PFSK-1 (cell line): ENCODE results near the gene TTC34.

ENCODE experiments used
- FOXP2 ChIP-seq: optimal IDR thresholded peaks from 2 replicates; pipeline ENCODE3; 2011; ENCODE audit warnings: borderline replicate concordance, control low read depth, inconsistent platforms; ENCODE audit not compliant: insufficient read depth; ENCODE audit errors: extremely low read length, extremely low read depth
- POLR2AphosphoS5 ChIP-seq: IDR thresholded peaks from 2 replicates; pipeline ENCODE4 v1.6.1; 2012; ENCODE audit warnings: low read depth, mild to moderate bottlenecking, control low read depth, low read length, moderate library complexity
- REST ChIP-seq, 2 experiments: IDR thresholded peaks; 2 replicates each; pipeline versions ENCODE4 v1.6.1 to v1.8.0; 2011 to 2012; ENCODE audit warnings: low read depth in 2 of 2, low read length in 2 of 2, control low read depth in 1 of 2, inconsistent platforms in 1 of 2, mild to moderate bottlenecking in 1 of 2, moderate library complexity in 1 of 2; ENCODE audit not compliant: insufficient read depth in 1 of 2
- SIN3A ChIP-seq: IDR thresholded peaks from 2 replicates; pipeline ENCODE4 v1.6.1; 2012; ENCODE audit warnings: mild to moderate bottlenecking, low read length, moderate library complexity, borderline replicate concordance; ENCODE audit not compliant: insufficient read depth
- TAF1 ChIP-seq: IDR thresholded peaks from 2 replicates; pipeline ENCODE4 v1.6.1; 2012; ENCODE audit warnings: low read length, control low read depth, borderline replicate concordance; ENCODE audit not compliant: insufficient read depth

Gene TTC34

GRCh38 chr1:2602866-2603520 lies 198.5 kb downstream of the TTC34 start:
- TF ChIP-seq POLR2AphosphoS5 (no peak), SIN3A (no peak), TAF1 (no peak), REST (IDR thresholded peaks at IDR 0.05; ENCODE audit: insufficient read depth in 1 of 2, low read depth in 2 of 2, low read length in 2 of 2) (no peak), FOXP2 (no peak)

GRCh38 chr1:2602311-2602835 lies 199.1 kb downstream of the TTC34 start:
- no peak for TF ChIP-seq REST (IDR thresholded peaks at IDR 0.05; ENCODE audit: insufficient read depth in 1 of 2, low read depth in 2 of 2, low read length in 2 of 2)
- no peak for TF ChIP-seq POLR2AphosphoS5

- no peak for TF ChIP-seq REST (IDR thresholded peaks at IDR 0.05; ENCODE audit: insufficient read depth in 1 of 2, low read depth in 2 of 2, low read length in 2 of 2)
- TF ChIP-seq TAF1 = no peak
- TF ChIP-seq POLR2AphosphoS5 = no peak
- TF ChIP-seq SIN3A = no peak
- TF ChIP-seq FOXP2 = no peak
Measured at GRCh38 chr1:2601721-2602303, 199.7 kb downstream of the TTC34 start.

- TF ChIP-seq FOXP2 = no peak
- TF ChIP-seq POLR2AphosphoS5 = no peak
- TF ChIP-seq REST (IDR thresholded peaks at IDR 0.05; ENCODE audit: insufficient read depth in 1 of 2, low read depth in 2 of 2, low read length in 2 of 2) = no peak
- TF ChIP-seq SIN3A = no peak
- no peak for TF ChIP-seq TAF1
Measured at GRCh38 chr1:2598329-2598931, 203.1 kb downstream of the TTC34 start.
